GM23338 (cell line): Measurements from ENCODE around the gene PPIA. TPM values are rescaled to one million over a fixed set of nuclear protein-coding genes. Genes with fewer than 3 reads are reported as not detected.

Source experiments
- ATAC-seq: fragments of 200-7000 bp; cut with Tn5 transposase; 3 replicates; pipeline ENCODE4 v1.9.1; 2020
- DNase-seq: peaks from one replicate; pipeline ENCODE4 v3.0.0-alpha.2; 2015; ENCODE audit warnings: low spot score
- H2AFZ ChIP-seq: fragments of 200-600 bp; sonication (generic); 2 replicates; pipeline ENCODE4 v1.8.0; 2016; ENCODE audit warnings: antibody characterized with exemption, mild to moderate bottlenecking, moderate library complexity
- H3F3A ChIP-seq: fragments of 200-600 bp; sonication (generic); replicated peaks from 2 replicates; pipeline ENCODE4 v1.8.0; 2017; ENCODE audit warnings: antibody characterized with exemption, mixed run types, low read depth
- H3K27ac ChIP-seq: fragments of 200-600 bp; sonication (generic); 2 replicates; pipeline ENCODE4 v1.6.1; 2016; ENCODE audit warnings: low read depth
- H3K27me3 ChIP-seq: fragments of 200-600 bp; sonication (generic); 2 replicates; pipeline ENCODE4 v1.8.0; 2016; ENCODE audit warnings: mild to moderate bottlenecking, mixed run types, moderate library complexity; ENCODE audit not compliant: insufficient read depth
- H3K36me3 ChIP-seq: fragments of 200-600 bp; sonication (generic); 2 replicates; pipeline ENCODE4 v1.8.0; 2016; ENCODE audit warnings: mild to moderate bottlenecking; ENCODE audit not compliant: insufficient read depth
- H3K4me1 ChIP-seq: fragments of 200-600 bp; sonication (generic); 2 replicates; pipeline ENCODE4 v1.8.0; 2016; ENCODE audit warnings: mild to moderate bottlenecking, moderate library complexity; ENCODE audit not compliant: insufficient read depth
- H3K4me2 ChIP-seq: fragments of 200-600 bp; sonication (generic); 2 replicates; pipeline ENCODE4 v1.7.1; 2017; ENCODE audit warnings: mixed run types
- H3K4me3 ChIP-seq: fragments of 200-600 bp; sonication (generic); 2 replicates; pipeline ENCODE4 v1.6.1; 2016; ENCODE audit warnings: mixed run types
- H3K79me2 ChIP-seq: fragments of 200-600 bp; sonication (generic); replicated peaks from 2 replicates; pipeline ENCODE4 v1.8.0; 2017; ENCODE audit warnings: mild to moderate bottlenecking; ENCODE audit not compliant: insufficient read depth
- H3K9me2 ChIP-seq: fragments of 200-600 bp; sonication (generic); 2 replicates; pipeline ENCODE4 v1.8.0; 2017; ENCODE audit not compliant: insufficient read depth
- H4K20me1 ChIP-seq: fragments of 200-600 bp; sonication (generic); replicated peaks from 2 replicates; pipeline ENCODE4 v1.8.0; 2017; ENCODE audit warnings: mild to moderate bottlenecking; ENCODE audit not compliant: insufficient read depth
- H3K27ac Mint-ChIP-seq: 2 replicates; pipeline ENCODE4 v1.8.0; 2020; ENCODE audit warnings: inconsistent platforms, mild to moderate bottlenecking, moderate library complexity, mixed read lengths
- H3K27me3 Mint-ChIP-seq: 3 replicates; pipeline ENCODE4 v1.8.0; 2022; ENCODE audit warnings: low read depth, mild to moderate bottlenecking, moderate library complexity, mixed read lengths, inconsistent platforms; ENCODE audit not compliant: insufficient read depth, poor library complexity
- H3K36me3 Mint-ChIP-seq: 3 replicates; pipeline ENCODE4 v1.8.0; 2021; ENCODE audit warnings: low read depth, mild to moderate bottlenecking, inconsistent platforms, moderate library complexity, mixed read lengths
- H3K4me1 Mint-ChIP-seq: 3 replicates; pipeline ENCODE4 v1.8.0; 2020; ENCODE audit warnings: mild to moderate bottlenecking, inconsistent platforms, mixed read lengths
- H3K4me3 Mint-ChIP-seq: 3 replicates; pipeline ENCODE4 v1.8.0; 2021; ENCODE audit warnings: moderate library complexity, mild to moderate bottlenecking, inconsistent platforms, mixed read lengths
- H3K9me3 Mint-ChIP-seq: 3 replicates; pipeline ENCODE4 v1.8.0; 2020; ENCODE audit warnings: moderate library complexity, mild to moderate bottlenecking, inconsistent platforms, mixed read lengths
- CREB1 ChIP-seq: fragments of 250-450 bp; sonication (Bioruptor Pico); IDR thresholded peaks from 2 replicates; pipeline ENCODE4 v1.5.0; 2020; ENCODE audit warnings: low read depth, mild to moderate bottlenecking, moderate library complexity
- EZH2 ChIP-seq: fragments of 200-600 bp; sonication (generic); IDR thresholded peaks from one replicate; pipeline ENCODE4 v1.8.0; 2017; ENCODE audit warnings: antibody characterized with exemption, mild to moderate bottlenecking, low read depth; ENCODE audit not compliant: unreplicated experiment
- EZH2phosphoT487 ChIP-seq: fragments of 200-600 bp; sonication (generic); IDR thresholded peaks from one replicate; pipeline ENCODE4 v1.8.1; 2018; ENCODE audit warnings: antibody characterized with exemption; ENCODE audit not compliant: unreplicated experiment
- JUNB ChIP-seq: IDR thresholded peaks from one replicate; pipeline ENCODE4 v1.6.1; 2016; ENCODE audit warnings: antibody characterized with exemption; ENCODE audit not compliant: unreplicated experiment
- POLR2AphosphoS5 ChIP-seq: IDR thresholded peaks from 2 replicates; pipeline ENCODE4 v1.6.1; 2016; ENCODE audit warnings: antibody characterized with exemption, low read depth
- STAT1 ChIP-seq: IDR thresholded peaks from one replicate; pipeline ENCODE4 v1.6.1; 2016; ENCODE audit warnings: antibody characterized with exemption; ENCODE audit not compliant: unreplicated experiment
- ZNF114 ChIP-seq: fragments of 250-450 bp; sonication (Bioruptor Pico); IDR thresholded peaks from 2 replicates; pipeline ENCODE4 v1.5.0; 2020; ENCODE audit warnings: mild to moderate bottlenecking, moderate library complexity
- polyA plus RNA-seq: library from polyadenylated mRNA; unstranded; fragments of >200 nt; fragmentation: Nextera tagmentation; extraction: Ambion mirVana; gene quantifications from 2 replicates; pipeline ENCODE4 v1.2.1, GENCODE V29; 2016
- total RNA-seq: library from RNA; depleted of rRNA; stranded (reverse); fragments of >200 nt; shearing (Covaris generic); gene quantifications from 2 replicates; pipeline ENCODE4 v1.2.3, GENCODE V29; 2014
- TF ChIP-seq, protein P1 (sequence below): IDR thresholded peaks from one replicate; pipeline ENCODE4 v1.6.1; 2018; ENCODE audit warnings: antibody characterized with exemption; ENCODE audit not compliant: unreplicated experiment
- TF ChIP-seq, protein P2 (sequence below): fragments of 250-450 bp; sonication (Bioruptor Pico); IDR thresholded peaks from 2 replicates; pipeline ENCODE4 v1.5.0; 2020; ENCODE audit warnings: mild to moderate bottlenecking, moderate library complexity

PPIA gene
- total and polyA plus RNA-seq, 2 experiments from 2014 or later: 4,367 to 6,524 TPM

DNA sequence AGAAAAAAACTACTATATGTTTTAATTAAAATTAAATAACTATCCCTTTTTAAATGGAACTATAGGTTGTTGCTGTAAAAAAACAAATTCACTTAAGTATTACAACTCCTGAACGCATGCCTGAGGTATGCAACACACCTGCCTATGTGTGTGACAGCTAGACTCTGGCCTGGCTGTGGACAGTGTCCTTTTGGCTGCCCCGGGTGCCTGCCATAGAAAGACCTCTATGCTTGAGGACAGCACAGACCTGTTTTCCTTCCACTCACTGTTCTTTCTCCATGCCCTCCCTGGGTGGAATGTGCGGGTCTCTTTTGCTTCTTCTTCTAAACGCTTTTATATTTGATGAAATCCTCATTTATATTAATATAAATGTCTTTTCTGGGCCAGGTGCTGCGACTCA lies 6.5 kb upstream of the PPIA start:
- H3K4me3 Mint-ChIP-seq: no peak overlapping the region

DNA sequence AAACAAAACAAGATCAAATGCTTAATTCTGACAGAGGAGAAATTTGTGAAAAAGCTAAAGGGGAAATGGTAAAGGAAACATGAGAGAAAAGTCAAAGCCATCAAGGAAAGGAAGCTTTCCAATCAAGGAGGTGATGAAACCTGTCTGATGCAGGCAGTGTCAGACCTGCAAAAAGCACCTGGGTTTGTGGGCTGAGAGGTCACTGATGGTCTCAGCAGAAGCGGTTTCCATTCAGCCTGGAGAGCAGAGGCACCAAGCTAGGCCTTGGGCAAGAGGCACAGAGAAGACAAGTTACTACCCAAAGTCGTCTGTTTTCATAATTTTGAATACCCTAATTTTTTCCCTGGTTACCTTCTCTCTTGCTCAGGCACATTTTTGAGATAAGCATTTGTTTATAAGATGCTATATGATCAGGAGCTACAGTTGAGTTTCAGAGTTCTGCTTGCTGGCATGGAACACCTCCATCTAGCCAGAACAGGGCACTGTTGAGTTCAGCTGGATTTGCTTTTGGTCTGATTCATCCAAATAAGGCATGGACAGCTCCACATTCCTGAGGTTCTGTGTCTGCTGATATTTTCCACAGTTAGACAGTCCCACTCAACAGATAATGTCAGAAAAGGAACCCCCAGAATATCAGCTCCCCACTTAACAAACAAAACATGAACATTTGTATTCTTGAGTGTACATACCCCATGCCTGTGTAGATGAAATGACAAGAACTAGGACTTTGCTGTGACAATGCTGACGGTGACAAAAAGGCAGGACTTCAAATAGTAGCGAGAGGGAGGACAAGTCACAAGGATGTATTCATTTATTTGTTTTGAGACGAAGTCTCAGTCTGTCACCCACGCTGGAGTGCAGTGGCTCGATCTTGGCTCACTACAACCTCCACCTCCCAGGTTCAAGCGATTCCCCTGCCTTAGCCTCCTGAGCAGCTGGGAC lies 4.9 kb upstream of the PPIA start:
- Mint-ChIP-seq H3K27me3 (peaks cover 14% of the 10 kb centered on the region), H3K36me3 (no peaks in the 10 kb centered on the region), H3K4me3 (no peak overlapping the region; the same call in 2 of the 3 replicates), H3K4me1 (no peaks in the 10 kb centered on the region), H3K9me3 (no peaks in the 10 kb centered on the region), H3K27ac (no peak overlapping the region; the same call in 1 of the 2 replicates)
- Histone ChIP-seq H3K4me3 (no peak overlapping the region), H3K79me2 (peaks cover 15% of the 10 kb centered on the region), H3K4me1 (no peaks in the 10 kb centered on the region), H3K27me3 (no peaks in the 10 kb centered on the region), H3K4me2 (no peak overlapping the region), H2AFZ (no peak overlapping the region), H3K9me2 (no peaks in the 10 kb centered on the region), H3F3A (0 out of 2 replicates have a peak, but pooled peaks cover 5% of the 10 kb centered on the region), H3K36me3 (no peaks in the 10 kb centered on the region), H3K27ac (peak overlapping the region; percentile 69; the same call in 1 of the 2 replicates), H4K20me1 (no peaks in the 10 kb centered on the region)
- ATAC-seq: no peak
- DNase-seq: no peak
- no peak for TF ChIP-seq CREB1 (CRISPR knock-in tag)
- TF ChIP-seq POLR2AphosphoS5: no peak
- no peak for TF ChIP-seq STAT1
- TF ChIP-seq, protein P1, sequence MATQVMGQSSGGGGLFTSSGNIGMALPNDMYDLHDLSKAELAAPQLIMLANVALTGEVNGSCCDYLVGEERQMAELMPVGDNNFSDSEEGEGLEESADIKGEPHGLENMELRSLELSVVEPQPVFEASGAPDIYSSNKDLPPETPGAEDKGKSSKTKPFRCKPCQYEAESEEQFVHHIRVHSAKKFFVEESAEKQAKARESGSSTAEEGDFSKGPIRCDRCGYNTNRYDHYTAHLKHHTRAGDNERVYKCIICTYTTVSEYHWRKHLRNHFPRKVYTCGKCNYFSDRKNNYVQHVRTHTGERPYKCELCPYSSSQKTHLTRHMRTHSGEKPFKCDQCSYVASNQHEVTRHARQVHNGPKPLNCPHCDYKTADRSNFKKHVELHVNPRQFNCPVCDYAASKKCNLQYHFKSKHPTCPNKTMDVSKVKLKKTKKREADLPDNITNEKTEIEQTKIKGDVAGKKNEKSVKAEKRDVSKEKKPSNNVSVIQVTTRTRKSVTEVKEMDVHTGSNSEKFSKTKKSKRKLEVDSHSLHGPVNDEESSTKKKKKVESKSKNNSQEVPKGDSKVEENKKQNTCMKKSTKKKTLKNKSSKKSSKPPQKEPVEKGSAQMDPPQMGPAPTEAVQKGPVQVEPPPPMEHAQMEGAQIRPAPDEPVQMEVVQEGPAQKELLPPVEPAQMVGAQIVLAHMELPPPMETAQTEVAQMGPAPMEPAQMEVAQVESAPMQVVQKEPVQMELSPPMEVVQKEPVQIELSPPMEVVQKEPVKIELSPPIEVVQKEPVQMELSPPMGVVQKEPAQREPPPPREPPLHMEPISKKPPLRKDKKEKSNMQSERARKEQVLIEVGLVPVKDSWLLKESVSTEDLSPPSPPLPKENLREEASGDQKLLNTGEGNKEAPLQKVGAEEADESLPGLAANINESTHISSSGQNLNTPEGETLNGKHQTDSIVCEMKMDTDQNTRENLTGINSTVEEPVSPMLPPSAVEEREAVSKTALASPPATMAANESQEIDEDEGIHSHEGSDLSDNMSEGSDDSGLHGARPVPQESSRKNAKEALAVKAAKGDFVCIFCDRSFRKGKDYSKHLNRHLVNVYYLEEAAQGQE: no peak
- TF ChIP-seq EZH2: no peak
- no peak for TF ChIP-seq EZH2phosphoT487
- no peak for TF ChIP-seq ZNF114 (CRISPR knock-in tag)
- TF ChIP-seq JUNB: no peak
- TF ChIP-seq, protein P2, sequence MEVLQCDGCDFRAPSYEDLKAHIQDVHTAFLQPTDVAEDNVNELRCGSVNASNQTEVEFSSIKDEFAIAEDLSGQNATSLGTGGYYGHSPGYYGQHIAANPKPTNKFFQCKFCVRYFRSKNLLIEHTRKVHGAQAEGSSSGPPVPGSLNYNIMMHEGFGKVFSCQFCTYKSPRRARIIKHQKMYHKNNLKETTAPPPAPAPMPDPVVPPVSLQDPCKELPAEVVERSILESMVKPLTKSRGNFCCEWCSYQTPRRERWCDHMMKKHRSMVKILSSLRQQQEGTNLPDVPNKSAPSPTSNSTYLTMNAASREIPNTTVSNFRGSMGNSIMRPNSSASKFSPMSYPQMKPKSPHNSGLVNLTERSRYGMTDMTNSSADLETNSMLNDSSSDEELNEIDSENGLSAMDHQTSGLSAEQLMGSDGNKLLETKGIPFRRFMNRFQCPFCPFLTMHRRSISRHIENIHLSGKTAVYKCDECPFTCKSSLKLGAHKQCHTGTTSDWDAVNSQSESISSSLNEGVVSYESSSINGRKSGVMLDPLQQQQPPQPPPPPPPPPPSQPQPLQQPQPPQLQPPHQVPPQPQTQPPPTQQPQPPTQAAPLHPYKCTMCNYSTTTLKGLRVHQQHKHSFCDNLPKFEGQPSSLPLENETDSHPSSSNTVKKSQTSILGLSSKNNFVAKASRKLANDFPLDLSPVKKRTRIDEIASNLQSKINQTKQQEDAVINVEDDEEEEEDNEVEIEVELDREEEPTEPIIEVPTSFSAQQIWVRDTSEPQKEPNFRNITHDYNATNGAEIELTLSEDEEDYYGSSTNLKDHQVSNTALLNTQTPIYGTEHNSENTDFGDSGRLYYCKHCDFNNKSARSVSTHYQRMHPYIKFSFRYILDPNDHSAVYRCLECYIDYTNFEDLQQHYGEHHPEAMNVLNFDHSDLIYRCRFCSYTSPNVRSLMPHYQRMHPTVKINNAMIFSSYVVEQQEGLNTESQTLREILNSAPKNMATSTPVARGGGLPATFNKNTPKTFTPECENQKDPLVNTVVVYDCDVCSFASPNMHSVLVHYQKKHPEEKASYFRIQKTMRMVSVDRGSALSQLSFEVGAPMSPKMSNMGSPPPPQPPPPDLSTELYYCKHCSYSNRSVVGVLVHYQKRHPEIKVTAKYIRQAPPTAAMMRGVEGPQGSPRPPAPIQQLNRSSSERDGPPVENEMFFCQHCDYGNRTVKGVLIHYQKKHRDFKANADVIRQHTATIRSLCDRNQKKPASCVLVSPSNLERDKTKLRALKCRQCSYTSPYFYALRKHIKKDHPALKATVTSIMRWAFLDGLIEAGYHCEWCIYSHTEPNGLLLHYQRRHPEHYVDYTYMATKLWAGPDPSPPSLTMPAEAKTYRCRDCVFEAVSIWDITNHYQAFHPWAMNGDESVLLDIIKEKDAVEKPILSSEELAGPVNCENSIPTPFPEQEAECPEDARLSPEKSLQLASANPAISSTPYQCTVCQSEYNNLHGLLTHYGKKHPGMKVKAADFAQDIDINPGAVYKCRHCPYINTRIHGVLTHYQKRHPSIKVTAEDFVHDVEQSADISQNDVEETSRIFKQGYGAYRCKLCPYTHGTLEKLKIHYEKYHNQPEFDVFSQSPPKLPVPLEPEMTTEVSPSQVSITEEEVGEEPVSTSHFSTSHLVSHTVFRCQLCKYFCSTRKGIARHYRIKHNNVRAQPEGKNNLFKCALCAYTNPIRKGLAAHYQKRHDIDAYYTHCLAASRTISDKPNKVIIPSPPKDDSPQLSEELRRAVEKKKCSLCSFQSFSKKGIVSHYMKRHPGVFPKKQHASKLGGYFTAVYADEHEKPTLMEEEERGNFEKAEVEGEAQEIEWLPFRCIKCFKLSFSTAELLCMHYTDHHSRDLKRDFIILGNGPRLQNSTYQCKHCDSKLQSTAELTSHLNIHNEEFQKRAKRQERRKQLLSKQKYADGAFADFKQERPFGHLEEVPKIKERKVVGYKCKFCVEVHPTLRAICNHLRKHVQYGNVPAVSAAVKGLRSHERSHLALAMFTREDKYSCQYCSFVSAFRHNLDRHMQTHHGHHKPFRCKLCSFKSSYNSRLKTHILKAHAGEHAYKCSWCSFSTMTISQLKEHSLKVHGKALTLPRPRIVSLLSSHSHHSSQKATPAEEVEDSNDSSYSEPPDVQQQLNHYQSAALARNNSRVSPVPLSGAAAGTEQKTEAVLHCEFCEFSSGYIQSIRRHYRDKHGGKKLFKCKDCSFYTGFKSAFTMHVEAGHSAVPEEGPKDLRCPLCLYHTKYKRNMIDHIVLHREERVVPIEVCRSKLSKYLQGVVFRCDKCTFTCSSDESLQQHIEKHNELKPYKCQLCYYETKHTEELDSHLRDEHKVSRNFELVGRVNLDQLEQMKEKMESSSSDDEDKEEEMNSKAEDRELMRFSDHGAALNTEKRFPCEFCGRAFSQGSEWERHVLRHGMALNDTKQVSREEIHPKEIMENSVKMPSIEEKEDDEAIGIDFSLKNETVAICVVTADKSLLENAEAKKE (CRISPR knock-in tag): no peak

More for the DNA sequence above, 6.5 kb upstream of the PPIA start:
- Mint-ChIP-seq H3K27me3 (peaks cover 8% of the 10 kb centered on the region), H3K27ac (no peak overlapping the region), H3K9me3 (no peaks in the 10 kb centered on the region), H3K36me3 (no peaks in the 10 kb centered on the region), H3K4me1 (no peaks in the 10 kb centered on the region)
- Histone ChIP-seq H3K27me3 (no peaks in the 10 kb centered on the region), H3K79me2 (peaks cover 8% of the 10 kb centered on the region; the same call in 1 of the 2 replicates), H3K9me2 (no peaks in the 10 kb centered on the region), H4K20me1 (no peaks in the 10 kb centered on the region), H3K4me2 (no peak overlapping the region), H3K27ac (no peak overlapping the region), H3K36me3 (no peaks in the 10 kb centered on the region), H2AFZ (no peak overlapping the region), H3K4me1 (no peaks in the 10 kb centered on the region), H3K4me3 (no peak overlapping the region), H3F3A (0 out of 2 replicates have a peak, but pooled peaks cover 5% of the 10 kb centered on the region)
- no peak for DNase-seq
- ATAC-seq: no peak
- TF ChIP-seq POLR2AphosphoS5: no peak
